GM12864 (cell line): ENCODE measurements around the gene SIPA1.

Experiments
- DNase-seq: peaks from one replicate; pipeline ENCODE4 v3.0.0-alpha.2; 2011; ENCODE audit warnings: low read depth
- H3K4me3 ChIP-seq: 2 replicates; pipeline ENCODE4 v1.5.1; 2011; ENCODE audit warnings: mild to moderate bottlenecking, low read depth, low read length, control low read depth
- CTCF ChIP-seq: IDR thresholded peaks from 2 replicates; pipeline ENCODE4 v1.5.1; 2011; ENCODE audit warnings: low read depth, mild to moderate bottlenecking, moderate library complexity, low read length, control low read depth, inconsistent platforms; ENCODE audit errors: missing control alignments

SIPA1 gene

GRCh38 chr11:65639623-65640482, 2.0 kb downstream of the SIPA1 start:
- TF ChIP-seq CTCF: no peak
- H3K4me3 ChIP-seq: peak overlapping the region; percentile 80
- DNase-seq: peak; percentile 77

GRCh38 chr11:65640483-65641296, 2.8 kb downstream of the SIPA1 start:
- DNase-seq: no peak
- peak overlapping the region; percentile 80 for H3K4me3 ChIP-seq
- no peak for TF ChIP-seq CTCF

GRCh38 chr11:65641297-65642013, 3.6 kb downstream of the SIPA1 start:
- no peak for TF ChIP-seq CTCF
- peak overlapping the region; percentile 80 for H3K4me3 ChIP-seq
- no peak for DNase-seq

GRCh38 chr11:65642014-65642671, 4.2 kb downstream of the SIPA1 start:
- no peak overlapping the region for H3K4me3 ChIP-seq
- no peak for DNase-seq
- TF ChIP-seq CTCF: no peak

DNA sequence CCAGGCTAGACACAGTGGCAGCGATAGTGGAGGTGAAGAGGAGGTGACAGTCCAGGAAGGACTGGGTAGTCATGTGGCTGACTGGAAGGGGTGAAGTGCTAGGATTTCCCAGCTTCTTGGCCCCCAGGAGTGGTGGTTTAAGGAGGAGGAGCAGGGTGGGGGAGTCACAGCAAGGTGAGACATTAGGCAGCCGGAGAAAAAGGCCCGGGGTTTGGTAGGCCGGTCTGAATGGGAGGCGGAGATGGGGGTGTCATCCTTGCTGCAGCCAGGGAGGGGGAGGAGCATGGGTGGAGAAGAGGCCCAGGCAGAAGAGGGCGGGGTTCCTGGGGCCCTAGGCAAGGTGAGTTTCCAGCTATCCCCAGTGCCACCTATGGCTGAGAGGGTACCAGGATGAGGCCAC, 6.1 kb downstream of the SIPA1 start:
- no peak for TF ChIP-seq CTCF
- DNase-seq: no peak
- H3K4me3 ChIP-seq: no peak overlapping the region

GRCh38 chr11:65644837-65645236, 6.9 kb downstream of the SIPA1 start:
- no peak for DNase-seq
- no peak for TF ChIP-seq CTCF
- no peak overlapping the region for H3K4me3 ChIP-seq
